WERI-Rb-1 (cell line): ENCODE data around the gene ITPA.

ENCODE experiments used
- DNase-seq: peaks from one replicate; pipeline ENCODE4 v3.0.0-alpha.2; 2020
- H3K27ac ChIP-seq: fragments of 250-450 bp; sonication (Bioruptor Pico); 2 replicates; pipeline ENCODE4 v1.5.1; 2020; ENCODE audit warnings: mild to moderate bottlenecking, moderate library complexity
- H3K27me3 ChIP-seq: fragments of 250-450 bp; sonication (Bioruptor Pico); 2 replicates; pipeline ENCODE4 v1.5.1; 2021; ENCODE audit warnings: mild to moderate bottlenecking, low read depth, moderate library complexity; ENCODE audit not compliant: insufficient read depth, severe bottlenecking
- H3K36me3 ChIP-seq: fragments of 250-450 bp; sonication (Bioruptor Pico); 2 replicates; pipeline ENCODE4 v1.5.1; 2020; ENCODE audit warnings: mild to moderate bottlenecking, moderate library complexity
- H3K4me3 ChIP-seq: 2 replicates; pipeline ENCODE4 v1.5.1; 2011; ENCODE audit warnings: low read depth, mild to moderate bottlenecking, control low read depth, low read length
- H3K9me3 ChIP-seq: fragments of 250-450 bp; sonication (Bioruptor Pico); 2 replicates; pipeline ENCODE4 v1.5.1; 2021; ENCODE audit warnings: mild to moderate bottlenecking, moderate library complexity; ENCODE audit not compliant: severe bottlenecking
- CTCF ChIP-seq: IDR thresholded peaks from 2 replicates; pipeline ENCODE4 v1.5.1; 2011; ENCODE audit warnings: low read depth, mild to moderate bottlenecking, control low read depth, inconsistent platforms, low read length

ITPA gene

GRCh38 chr20:3242172-3242692, 32.9 kb downstream of the ITPA start:
- no peak for DNase-seq
- peaks cover 12% of the 10 kb centered on the region for H3K27me3 ChIP-seq
- no peak overlapping the region for H3K27ac ChIP-seq
- peaks cover 4% of the 10 kb centered on the region for H3K9me3 ChIP-seq
- no peak overlapping the region for H3K4me3 ChIP-seq
- no peaks in the 10 kb centered on the region for H3K36me3 ChIP-seq
- TF ChIP-seq CTCF: no peak

GRCh38 chr20:3243718-3244358, 34.5 kb downstream of the ITPA start:
- Histone ChIP-seq H3K9me3 (no peaks in the 10 kb centered on the region), H3K27ac (no peak overlapping the region), H3K36me3 (no peaks in the 10 kb centered on the region), H3K27me3 (no peaks in the 10 kb centered on the region), H3K4me3 (no peak overlapping the region)
- no peak for DNase-seq
- TF ChIP-seq CTCF: no peak

- Histone ChIP-seq H3K36me3 (no peaks in the 10 kb centered on the region), H3K27me3 (no peaks in the 10 kb centered on the region), H3K27ac (no peak overlapping the region), H3K4me3 (no peak overlapping the region), H3K9me3 (no peaks in the 10 kb centered on the region)
- no peak for DNase-seq
- no peak for TF ChIP-seq CTCF
Observed at GRCh38 chr20:3244613-3245012, 35.3 kb downstream of the ITPA start.

GRCh38 chr20:3245156-3245555, 35.9 kb downstream of the ITPA start:
- Histone ChIP-seq H3K9me3 (no peaks in the 10 kb centered on the region), H3K4me3 (no peak overlapping the region), H3K36me3 (no peaks in the 10 kb centered on the region), H3K27ac (no peak overlapping the region), H3K27me3 (no peaks in the 10 kb centered on the region)
- TF ChIP-seq CTCF: no peak
- DNase-seq: no peak

- DNase-seq: no peak
- H3K9me3 ChIP-seq: no peaks in the 10 kb centered on the region
- TF ChIP-seq CTCF: no peak
- H3K36me3 ChIP-seq: no peaks in the 10 kb centered on the region
- no peaks in the 10 kb centered on the region for H3K27me3 ChIP-seq
- no peak overlapping the region for H3K4me3 ChIP-seq
- no peak overlapping the region for H3K27ac ChIP-seq
Observed at GRCh38 chr20:3245711-3246110, 36.4 kb downstream of the ITPA start.

GRCh38 chr20:3246682-3247081, 37.4 kb downstream of the ITPA start:
- no peak overlapping the region for H3K27ac ChIP-seq
- no peak for DNase-seq

More at GRCh38 chr20:3246682-3247081, 37.4 kb downstream of the ITPA start:
- no peak for TF ChIP-seq CTCF
- Histone ChIP-seq H3K27me3 (no peaks in the 10 kb centered on the region), H3K9me3 (no peaks in the 10 kb centered on the region), H3K4me3 (no peak overlapping the region), H3K36me3 (no peaks in the 10 kb centered on the region; the same call in 1 of the 2 replicates)
